ENCODE results near the gene PPM1B. TPM values are rescaled to one million over a fixed set of nuclear protein-coding genes. Genes with fewer than 3 reads are reported as not detected.
"Not testable (repeated sequence)": the region's sequence is repeated elsewhere in the genome, so short reads cannot be mapped to it uniquely, and the experiment has no call there.

PPM1B gene
- total and polyA plus RNA-seq, 5 donors from 2014 or later: 48.9 to 91.8 (median 61.8) TPM

DNA sequence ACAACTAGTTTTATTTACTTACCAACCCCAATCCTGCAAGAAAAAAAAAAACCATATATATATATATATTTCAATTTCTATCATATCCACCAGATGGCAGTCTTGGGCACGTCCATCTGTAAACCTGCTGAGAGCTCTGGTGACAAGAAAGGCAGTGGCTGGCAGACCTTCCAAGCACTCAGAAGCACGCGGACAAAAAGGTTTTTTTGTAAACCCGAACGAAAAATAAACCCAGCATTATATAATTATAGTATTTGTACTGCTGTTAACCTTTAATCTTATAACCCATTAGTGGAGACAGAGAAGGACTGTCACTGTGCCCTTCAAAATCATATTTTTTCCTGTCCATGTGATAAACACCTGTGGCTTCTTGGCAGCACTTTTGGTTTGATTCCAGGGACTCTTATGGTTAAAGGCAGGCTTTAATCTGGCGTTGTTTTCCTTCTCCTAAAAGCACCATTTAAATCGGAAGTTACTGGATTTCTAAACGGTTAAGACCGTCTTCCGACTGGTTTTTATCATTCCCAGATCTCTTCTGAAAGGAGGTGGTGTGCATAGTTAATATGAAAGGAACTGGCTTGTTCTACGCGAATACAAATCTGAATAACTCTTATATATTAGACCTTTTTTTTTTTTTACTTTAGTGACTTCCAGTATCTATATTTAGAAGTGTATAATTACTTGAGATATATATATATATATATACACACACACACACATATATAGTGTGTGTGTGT, 75.6 kb downstream of the PPM1B start:
- ATAC-seq (ENCODE audit: low read depth in 2 of 2): peak; percentile 81 to 85
- no peaks in the 10 kb centered on the region for H3K36me3 Mint-ChIP-seq
- Histone ChIP-seq H3K4me3 (ENCODE audit: low read depth, low read length) (peak overlapping the region; percentile 84), H3K9me3 (ENCODE audit: control insufficient read depth in 2 of 2, low read length in 2 of 2) (no peaks in the 10 kb centered on the region), H3K27ac (ENCODE audit: insufficient read depth, low read length, poor library complexity, severe bottlenecking) (no peak overlapping the region), H3K4me1 (ENCODE audit: control insufficient read depth, insufficient read depth, low read length, poor library complexity, severe bottlenecking) (peaks cover 5% of the 10 kb centered on the region), H3K27me3 (ENCODE audit: control insufficient read depth, insufficient read depth, low read length) (no peaks in the 10 kb centered on the region), H3K36me3 (ENCODE audit: control insufficient read depth, insufficient read depth, low read length) (no peaks in the 10 kb centered on the region)
- H3K4me3 Mint-ChIP-seq: peak overlapping the region; percentile 49 to 93 (median 90)
- H3K4me1 Mint-ChIP-seq: peaks cover 15 to 36% (median 22%) of the 10 kb centered on the region in 4 donors
- peak; percentile 42 to 83 (median 72) for DNase-seq
- peak overlapping the region in 2 of 3 donors; percentile 76 to 92 for H3K27ac Mint-ChIP-seq
- peaks cover 5% of the 10 kb centered on the region for H3K27me3 Mint-ChIP-seq
- no peaks in the 10 kb centered on the region for H3K9me3 Mint-ChIP-seq

DNA sequence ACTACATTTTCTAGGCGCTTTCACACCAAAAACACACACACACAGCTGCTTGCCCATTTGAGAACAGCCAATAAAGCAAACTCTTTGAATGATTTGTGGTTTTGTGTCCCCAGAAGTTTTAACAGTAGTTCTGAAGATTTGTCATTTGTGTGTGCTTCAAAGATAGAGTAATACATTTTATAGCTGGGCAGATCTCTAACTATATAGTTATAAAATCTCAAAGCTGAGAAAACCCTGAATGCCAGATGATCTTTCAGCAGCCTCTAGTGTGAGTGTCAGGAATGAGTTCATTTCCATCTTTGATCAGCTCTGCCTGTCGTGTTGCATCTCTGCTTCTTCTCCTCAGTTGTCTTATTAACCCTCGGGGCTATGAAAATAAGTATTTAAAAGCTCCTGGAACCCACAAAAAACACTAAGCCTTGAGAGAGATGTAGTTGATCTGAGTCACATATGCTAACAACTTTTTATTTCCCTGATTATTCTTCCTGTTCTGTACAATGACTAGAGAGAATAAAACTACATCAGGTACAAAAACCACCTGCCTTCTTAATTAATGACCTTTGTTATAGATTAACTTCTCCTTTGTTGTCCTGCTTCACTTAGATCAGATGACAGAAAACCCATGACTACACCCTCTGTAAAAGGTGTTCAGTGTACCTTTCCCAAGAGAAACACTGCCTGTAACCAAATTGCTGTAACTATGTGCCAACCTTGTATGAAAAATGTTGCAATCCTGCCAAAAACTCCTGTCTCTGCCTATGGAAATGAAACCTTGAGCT, 76.6 kb downstream of the PPM1B start:
- peaks cover 11 to 27% (median 18%) of the 10 kb centered on the region in 4 donors for H3K4me1 Mint-ChIP-seq
- Histone ChIP-seq H3K27me3 (ENCODE audit: control insufficient read depth, insufficient read depth, low read length) (no peaks in the 10 kb centered on the region), H3K4me3 (ENCODE audit: low read depth, low read length) (peak overlapping the region; percentile 84), H3K36me3 (ENCODE audit: control insufficient read depth, insufficient read depth, low read length) (no peaks in the 10 kb centered on the region), H3K9me3 (ENCODE audit: control insufficient read depth in 2 of 2, low read length in 2 of 2) (no peaks in the 10 kb centered on the region), H3K4me1 (ENCODE audit: control insufficient read depth, insufficient read depth, low read length, poor library complexity, severe bottlenecking) (peaks cover 5% of the 10 kb centered on the region), H3K27ac (ENCODE audit: insufficient read depth, low read length, poor library complexity, severe bottlenecking) (no peak overlapping the region)
- no peaks in the 10 kb centered on the region for H3K36me3 Mint-ChIP-seq
- ATAC-seq (ENCODE audit: low read depth in 2 of 2) (no peak), DNase-seq (no peak)
- H3K27ac Mint-ChIP-seq: peak overlapping the region in 1 of 3 donors; percentile 2
- H3K27me3 Mint-ChIP-seq: peaks cover 5% of the 10 kb centered on the region
- peaks cover 0 to 2% (median 0%) of the 10 kb centered on the region in 7 donors for H3K9me3 Mint-ChIP-seq
- peak overlapping the region in 1 of 4 donors; percentile 44 for H3K4me3 Mint-ChIP-seq

DNA sequence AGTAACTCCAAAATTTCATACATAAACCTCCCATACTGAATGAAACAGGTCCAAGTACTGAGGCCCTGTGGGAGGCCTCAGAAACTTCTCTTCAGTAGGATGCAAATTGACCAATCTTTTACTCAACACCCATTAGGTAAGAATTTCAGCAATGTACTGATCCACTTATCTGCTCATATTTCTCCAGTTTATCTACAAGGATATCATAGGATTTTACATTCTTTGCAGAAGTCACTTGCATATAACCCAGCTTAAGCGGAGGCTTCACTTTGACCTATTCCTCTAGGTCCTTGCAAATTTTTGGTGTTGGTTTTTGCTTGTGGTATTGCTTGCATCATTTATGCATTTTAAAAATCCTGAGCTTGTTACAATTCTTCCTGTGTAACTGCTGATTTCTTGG, 77.8 kb downstream of the PPM1B start:
- Mint-ChIP-seq H3K27ac (no peak overlapping the region), H3K4me3 (no peak overlapping the region), H3K27me3 (peaks cover 5% of the 10 kb centered on the region), H3K4me1 (peaks cover 11 to 27% (median 18%) of the 10 kb centered on the region in 4 donors), H3K36me3 (no peaks in the 10 kb centered on the region), H3K9me3 (peaks cover 0 to 4% (median 0%) of the 10 kb centered on the region in 7 donors)
- DNase-seq (no peak), ATAC-seq (ENCODE audit: low read depth in 2 of 2) (no peak)
- Histone ChIP-seq H3K9me3 (ENCODE audit: control insufficient read depth in 2 of 2, low read length in 2 of 2) (no peaks in the 10 kb centered on the region), H3K27me3 (ENCODE audit: control insufficient read depth, insufficient read depth, low read length) (no peaks in the 10 kb centered on the region), H3K4me1 (ENCODE audit: control insufficient read depth, insufficient read depth, low read length, poor library complexity, severe bottlenecking) (peaks cover 5% of the 10 kb centered on the region), H3K36me3 (ENCODE audit: control insufficient read depth, insufficient read depth, low read length) (no peaks in the 10 kb centered on the region), H3K4me3 (ENCODE audit: low read depth, low read length) (no peak overlapping the region), H3K27ac (ENCODE audit: insufficient read depth, low read length, poor library complexity, severe bottlenecking) (no peak overlapping the region)

DNA sequence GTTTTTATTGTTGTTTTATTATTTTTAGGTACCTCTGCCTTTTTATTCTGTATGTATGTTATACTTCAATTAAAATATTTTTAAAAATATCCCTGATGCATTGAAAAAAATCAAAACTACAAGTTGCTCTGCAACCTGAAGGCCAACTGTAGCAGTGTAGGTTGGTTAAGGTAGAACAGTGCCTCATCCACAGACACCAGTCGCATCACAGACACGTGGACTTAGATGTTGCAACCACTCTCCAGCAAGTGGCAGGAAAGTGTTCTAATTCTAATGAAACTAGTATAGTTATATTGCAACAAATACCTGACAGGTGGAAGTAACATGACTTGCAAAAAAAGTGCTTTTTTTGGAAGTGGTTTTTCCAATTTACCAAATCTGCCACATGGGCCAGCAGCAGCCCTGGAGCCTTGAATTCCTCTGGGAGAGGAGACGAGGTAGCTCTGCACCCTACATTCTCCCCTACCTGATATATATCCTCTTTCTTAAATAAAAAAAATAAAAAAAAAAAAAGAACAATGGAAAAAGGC, 78.2 kb downstream of the PPM1B start:
- no peaks in the 10 kb centered on the region for H3K36me3 ChIP-seq (ENCODE audit: control insufficient read depth, insufficient read depth, low read length)
- no peaks in the 10 kb centered on the region for H3K9me3 ChIP-seq (ENCODE audit: control insufficient read depth in 2 of 2, low read length in 2 of 2)
- H3K27me3 Mint-ChIP-seq: peaks cover 5% of the 10 kb centered on the region
- peaks cover 0 to 4% (median 0%) of the 10 kb centered on the region in 7 donors for H3K9me3 Mint-ChIP-seq
- DNase-seq (no peak), ATAC-seq (ENCODE audit: low read depth in 2 of 2) (no peak)
- no peaks in the 10 kb centered on the region for H3K27me3 ChIP-seq (ENCODE audit: control insufficient read depth, insufficient read depth, low read length)
- no peaks in the 10 kb centered on the region for H3K36me3 Mint-ChIP-seq
- no peak overlapping the region for H3K27ac ChIP-seq (ENCODE audit: insufficient read depth, low read length, poor library complexity, severe bottlenecking)
- H3K27ac Mint-ChIP-seq: no peak overlapping the region
- no peak overlapping the region for H3K4me3 ChIP-seq (ENCODE audit: low read depth, low read length)
- no peak overlapping the region for H3K4me3 Mint-ChIP-seq
- peaks cover 11 to 27% (median 18%) of the 10 kb centered on the region in 4 donors for H3K4me1 Mint-ChIP-seq
- peaks cover 5% of the 10 kb centered on the region for H3K4me1 ChIP-seq (ENCODE audit: control insufficient read depth, insufficient read depth, low read length, poor library complexity, severe bottlenecking)

DNA sequence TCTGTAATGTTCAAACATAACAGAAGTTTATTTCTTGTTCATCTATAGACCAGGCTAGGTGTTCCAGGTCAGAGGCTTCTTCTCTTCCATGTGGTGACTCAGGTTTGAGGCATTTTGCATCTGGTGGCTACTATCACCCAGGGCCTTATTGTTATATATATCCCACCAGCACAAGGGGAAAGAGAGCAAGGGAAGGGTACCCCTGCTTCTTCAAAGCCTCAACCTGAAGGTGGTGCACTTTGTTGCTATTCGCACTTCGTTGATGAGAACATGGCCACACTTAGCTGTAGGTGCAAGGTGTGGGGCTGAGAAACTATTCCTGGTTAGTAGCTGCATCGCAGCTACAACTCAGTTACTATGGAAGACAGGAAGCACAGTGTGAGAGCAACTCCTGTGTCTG, 79.2 kb downstream of the PPM1B start:
- H3K4me1 ChIP-seq (ENCODE audit: control insufficient read depth, insufficient read depth, low read length, poor library complexity, severe bottlenecking): peaks cover 5% of the 10 kb centered on the region
- H3K27ac ChIP-seq (ENCODE audit: insufficient read depth, low read length, poor library complexity, severe bottlenecking): no peak overlapping the region
- Mint-ChIP-seq H3K27me3 (peaks cover 11% of the 10 kb centered on the region), H3K9me3 (peaks cover 0 to 7% (median 3%) of the 10 kb centered on the region in 7 donors), H3K36me3 (no peaks in the 10 kb centered on the region), H3K4me1 (peaks cover 11 to 25% (median 18%) of the 10 kb centered on the region in 4 donors), H3K4me3 (no peak overlapping the region), H3K27ac (no peak overlapping the region)
- peaks cover 3% of the 10 kb centered on the region for H3K27me3 ChIP-seq (ENCODE audit: control insufficient read depth, insufficient read depth, low read length)
- no peak overlapping the region for H3K4me3 ChIP-seq (ENCODE audit: low read depth, low read length)
- no peak for ATAC-seq (ENCODE audit: low read depth in 2 of 2)
- peaks cover 0 to 3% of the 10 kb centered on the region in 2 experiments for H3K9me3 ChIP-seq (ENCODE audit: control insufficient read depth in 2 of 2, low read length in 2 of 2)
- no peaks in the 10 kb centered on the region for H3K36me3 ChIP-seq (ENCODE audit: control insufficient read depth, insufficient read depth, low read length)
- DNase-seq: peak in 1 of 3 donors; percentile 26

DNA sequence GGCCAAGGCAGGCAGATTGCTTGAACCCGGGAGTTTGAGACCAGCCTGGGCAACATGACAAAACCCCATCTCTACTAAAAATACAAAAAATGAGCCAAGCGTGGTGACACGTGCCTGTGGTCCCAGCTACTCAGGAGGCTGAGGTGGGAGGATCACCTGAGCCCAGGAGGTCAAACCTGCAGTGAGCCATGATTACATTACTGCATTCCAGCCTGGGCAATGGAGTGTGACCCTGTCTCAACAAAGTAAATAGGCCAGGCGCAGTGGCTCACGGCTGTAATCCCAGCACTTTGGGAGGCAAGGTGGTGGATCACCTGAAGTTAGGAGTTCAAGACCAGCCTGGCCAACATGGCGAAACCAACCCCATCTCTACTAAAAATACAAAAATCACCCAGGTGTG, 80.6 kb downstream of the PPM1B start:
- not testable (repeated sequence) for H3K4me1 ChIP-seq (ENCODE audit: control insufficient read depth, insufficient read depth, low read length, poor library complexity, severe bottlenecking); H3K4me3 ChIP-seq (ENCODE audit: low read depth, low read length); H3K4me3 Mint-ChIP-seq

DNA sequence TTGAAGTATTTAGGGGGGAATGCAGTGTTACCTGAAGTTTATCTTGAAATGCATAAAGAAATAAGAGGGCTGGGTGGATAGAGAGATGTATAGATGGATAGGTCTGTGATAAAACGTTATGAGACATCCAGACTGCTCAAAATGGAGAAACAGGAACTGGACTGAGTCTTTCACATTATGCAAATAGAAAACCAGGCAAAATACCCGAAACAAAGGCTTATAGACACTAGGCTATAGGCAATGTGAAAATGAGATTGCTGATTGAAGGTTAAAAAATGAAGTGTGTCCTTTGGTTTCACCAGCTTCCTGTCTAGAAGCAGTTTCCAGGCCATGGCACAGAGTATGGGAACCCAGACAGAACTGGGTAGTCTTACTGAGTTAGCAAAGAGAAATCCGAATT, 81.7 kb downstream of the PPM1B start:
- H3K9me3 ChIP-seq (ENCODE audit: control insufficient read depth in 2 of 2, low read length in 2 of 2): peaks cover 0 to 3% of the 10 kb centered on the region in 2 experiments
- H3K27me3 ChIP-seq (ENCODE audit: control insufficient read depth, insufficient read depth, low read length): peaks cover 3% of the 10 kb centered on the region
- Mint-ChIP-seq H3K27me3 (peaks cover 19% of the 10 kb centered on the region), H3K4me1 (peaks cover 2 to 9% (median 6%) of the 10 kb centered on the region in 4 donors), H3K9me3 (peaks cover 0 to 10% (median 4%) of the 10 kb centered on the region in 7 donors), H3K4me3 (no peak overlapping the region), H3K36me3 (no peaks in the 10 kb centered on the region), H3K27ac (no peak overlapping the region)
- H3K4me1 ChIP-seq (ENCODE audit: control insufficient read depth, insufficient read depth, low read length, poor library complexity, severe bottlenecking): no peaks in the 10 kb centered on the region
- H3K4me3 ChIP-seq (ENCODE audit: low read depth, low read length): no peak overlapping the region
- ATAC-seq (ENCODE audit: low read depth in 2 of 2) (no peak), DNase-seq (no peak)
- no peak overlapping the region for H3K27ac ChIP-seq (ENCODE audit: insufficient read depth, low read length, poor library complexity, severe bottlenecking)
- H3K36me3 ChIP-seq (ENCODE audit: control insufficient read depth, insufficient read depth, low read length): no peaks in the 10 kb centered on the region

More for the DNA sequence above, 80.6 kb downstream of the PPM1B start:
- peaks cover 13% of the 10 kb centered on the region for H3K27me3 Mint-ChIP-seq
- not testable (repeated sequence) for H3K27ac Mint-ChIP-seq; H3K9me3 Mint-ChIP-seq; H3K27ac ChIP-seq (ENCODE audit: insufficient read depth, low read length, poor library complexity, severe bottlenecking); ATAC-seq (ENCODE audit: low read depth in 2 of 2); H3K9me3 ChIP-seq (ENCODE audit: control insufficient read depth in 2 of 2, low read length in 2 of 2); DNase-seq; H3K36me3 Mint-ChIP-seq; H3K27me3 ChIP-seq (ENCODE audit: control insufficient read depth, insufficient read depth, low read length); H3K36me3 ChIP-seq (ENCODE audit: control insufficient read depth, insufficient read depth, low read length)
- H3K4me1 Mint-ChIP-seq: peaks cover 11 to 19% (median 12%) of the 10 kb centered on the region in 4 donors
